ENCODE data around the gene SPSB3. TPM values are rescaled to one million over a fixed set of nuclear protein-coding genes. Genes with fewer than 3 reads are reported as not detected.

The SPSB3 gene
- total and polyA plus RNA-seq, 2 of the 13 experiments (the other 11 are each of a cell fraction or from before 2014, with no cell fraction given), result 13.2 to 21.9 TPM

GRCh38 chr16:1823821-1824220 is 41.5 kb upstream of the SPSB3 start (continued):
- TF ChIP-seq POGK (CRISPR knock-in tag; conservative IDR thresholded peaks at IDR 0.05), result 0 out of 2 replicates have a peak, but pooled peaks have one; percentile 22
- no peak for TF ChIP-seq GLI4 (CRISPR knock-in tag; IDR thresholded peaks at IDR 0.05; ENCODE audit: borderline replicate concordance)
- TF ChIP-seq ARID4A (CRISPR knock-in tag; IDR thresholded peaks at IDR 0.05; ENCODE audit: borderline replicate concordance), result peak; percentile 60; the same call in 1 of the 2 replicates
- TF ChIP-seq UBTF (CRISPR knock-in tag; IDR thresholded peaks at IDR 0.05), result peak; percentile 52
- TF ChIP-seq THAP11 (CRISPR knock-in tag; IDR thresholded peaks at IDR 0.05), result 0 out of 2 replicates have a peak, but pooled peaks have one; percentile 13

All from HepG2 (cell line).